OCI-LY7 (cell line): ENCODE results near the gene NAA15. TPM values are rescaled to one million over a fixed set of nuclear protein-coding genes. Genes with fewer than 3 reads are reported as not detected.

Experiments
- BruUV-seq: library from RNA; stranded (reverse); fragments of 400-500 nt; replicated peaks from 2 replicates; lab custom pipeline; 2021; lab: Mats Ljungman, UMichigan
- CTCF ChIA-PET: fragments of 300-600 bp; sonication (Branson Sonifier 250); formaldehyde crosslinking; loops from one replicate; lab custom pipeline; 2022; ENCODE audit warnings: antibody characterized with exemption; ENCODE audit not compliant: unreplicated experiment; lab: Charles Lee
- POLR2A ChIA-PET: fragments of 300-600 bp; sonication (Branson Sonifier 250); formaldehyde crosslinking; loops from one replicate; lab custom pipeline; 2022; ENCODE audit warnings: antibody characterized with exemption; lab: Charles Lee
- DNase-seq: peaks from one replicate; pipeline ENCODE4 v3.0.0-alpha.2; 2015; ENCODE audit warnings: low spot score
- H2AFZ ChIP-seq: fragments of 200-600 bp; sonication (generic), shearing (Covaris generic); 2 replicates; pipeline ENCODE4 v1.6.1; 2014; ENCODE audit warnings: mild to moderate bottlenecking, antibody characterized with exemption, low read length, moderate library complexity
- H3K27ac ChIP-seq: fragments of 200-600 bp; sonication (generic); 2 replicates; pipeline ENCODE4 v1.5.1; 2014; ENCODE audit warnings: mixed run types, low read depth, mild to moderate bottlenecking, moderate library complexity, low read length, inconsistent platforms; ENCODE audit not compliant: poor library complexity, severe bottlenecking
- H3K36me3 ChIP-seq: fragments of 200-600 bp; sonication (generic); 2 replicates; pipeline ENCODE4 v1.6.1; 2014; ENCODE audit warnings: mild to moderate bottlenecking, antibody characterized with exemption, low read length, moderate library complexity, mixed read lengths; ENCODE audit not compliant: insufficient read depth
- H3K4me1 ChIP-seq: fragments of 200-600 bp; sonication (generic); 2 replicates; pipeline ENCODE4 v1.5.1; 2014; ENCODE audit warnings: mild to moderate bottlenecking, low read length; ENCODE audit not compliant: insufficient read depth, poor library complexity, severe bottlenecking
- H3K4me2 ChIP-seq: fragments of 200-600 bp; sonication (generic); 2 replicates; pipeline ENCODE4 v1.6.1; 2014; ENCODE audit warnings: mild to moderate bottlenecking, low read length
- H3K4me3 ChIP-seq: fragments of 200-600 bp; sonication (generic); 2 replicates; pipeline ENCODE4 v1.5.1; 2014; ENCODE audit warnings: mild to moderate bottlenecking, low read depth, low read length; ENCODE audit not compliant: poor library complexity, severe bottlenecking
- H3K79me2 ChIP-seq: fragments of 200-600 bp; sonication (generic); 2 replicates; pipeline ENCODE4 v1.6.1; 2016; ENCODE audit warnings: low read depth, mild to moderate bottlenecking, low read length, moderate library complexity, mixed read lengths; ENCODE audit not compliant: insufficient read depth
- H3K9me2 ChIP-seq: fragments of 200-600 bp; sonication (generic); 2 replicates; pipeline ENCODE4 v1.6.1; 2016; ENCODE audit warnings: mild to moderate bottlenecking, low read length, mixed read lengths; ENCODE audit not compliant: insufficient read depth
- H3K9me3 ChIP-seq: fragments of 200-600 bp; sonication (generic); 2 replicates; pipeline ENCODE4 v1.6.1; 2014; ENCODE audit warnings: mild to moderate bottlenecking, mixed run types, low read length, mixed read lengths
- H4K20me1 ChIP-seq: fragments of 200-600 bp; sonication (generic); 2 replicates; pipeline ENCODE4 v1.6.1; 2014; ENCODE audit warnings: mild to moderate bottlenecking, antibody characterized with exemption, low read length, moderate library complexity, mixed read lengths; ENCODE audit not compliant: insufficient read depth
- CTCF ChIP-seq: fragments of 200-600 bp; sonication (generic); conservative IDR thresholded peaks from 2 replicates; pipeline ENCODE4 v1.5.1; 2014; ENCODE audit warnings: mild to moderate bottlenecking, antibody characterized with exemption, low read length, moderate library complexity, mixed read lengths
- EZH2phosphoT487 ChIP-seq: fragments of 200-600 bp; sonication (generic); IDR thresholded peaks from 2 replicates; pipeline ENCODE4 v1.6.1; 2018; ENCODE audit warnings: low read depth, borderline replicate concordance, mild to moderate bottlenecking, mixed run types, antibody characterized with exemption, low read length, moderate library complexity, mixed read lengths
- intact Hi-C: fragments of 100-400 bp; cut with micrococcal nuclease; formaldehyde crosslinking; loops from one replicate; pipeline ENCODE4 v1.10.0; 2022; ENCODE audit not compliant: unreplicated experiment
- total RNA-seq, 2 experiments: library from RNA; depleted of rRNA in 1 of 2; stranded (reverse); fragments of >200 nt in 1 of 2; shearing (Covaris generic) in 1 of 2; gene quantifications; 2 replicates each; pipeline ENCODE4 v1.2.3, GENCODE V29; 2014 to 2022

The NAA15 gene
- total RNA-seq, 2 experiments from 2014 or later, result 45.3 to 95.9 TPM

GRCh38 chr4:139315221-139315675 is 13.9 kb downstream of the NAA15 start:
- Histone ChIP-seq H3K4me1 (peaks cover 67% of the 10 kb centered on the region), H3K4me3 (peak overlapping the region; percentile 54), H4K20me1 (peaks cover 9% of the 10 kb centered on the region; the same call in 1 of the 2 replicates), H2AFZ (no peak overlapping the region), H3K79me2 (peaks cover 100% of the 10 kb centered on the region), H3K9me3 (peaks cover 34% of the 10 kb centered on the region), H3K9me2 (no peaks in the 10 kb centered on the region), H3K36me3 (peaks cover 72% of the 10 kb centered on the region), H3K27ac (peak overlapping the region; percentile 79), H3K4me2 (peak overlapping the region; percentile 79)
- BruUV-seq, result no TSS peak
- DNase-seq, result peak; percentile 65
- ChIA-PET CTCF (interaction anchor here (1.0 kb wide), 1 partner anchor 8 kb away, joined by 3 read pairs; no protein-coding TSS in a partner anchor), POLR2A (interaction anchor here (0.6 to 1.4 kb wide), 9 partner anchors 13 to 140 kb away, joined by 3 to 8 read pairs (median 3); partner anchors contain the start of genes NAA15 and NDUFC1)
- TF ChIP-seq EZH2phosphoT487 (no peak), CTCF (no peak)
- intact Hi-C loops, result loop anchor here (1.0 kb wide), 1 partner anchor 13 kb away; the partner anchor contains the start of gene NDUFC1

GRCh38 chr4:139316733-139317132 is 15.4 kb downstream of the NAA15 start:
- no peaks in the 10 kb centered on the region for H3K9me2 ChIP-seq
- H3K9me3 ChIP-seq, result peaks cover 42% of the 10 kb centered on the region
- no peak overlapping the region for H3K4me3 ChIP-seq
- no peak overlapping the region for H2AFZ ChIP-seq
- H3K4me1 ChIP-seq, result peaks cover 52% of the 10 kb centered on the region
- H3K27ac ChIP-seq, result no peak overlapping the region
- intact Hi-C loops, result no loop called here
- H3K36me3 ChIP-seq, result peaks cover 80% of the 10 kb centered on the region
- H3K4me2 ChIP-seq, result 0 out of 2 replicates have a peak overlapping the region, but pooled peaks have one; percentile 6
- ChIA-PET CTCF (no interaction called here), POLR2A (interaction anchor here (1.6 kb wide), 1 partner anchor 16 kb away, joined by 3 read pairs; no protein-coding TSS in a partner anchor)
- TF ChIP-seq EZH2phosphoT487 (no peak), CTCF (no peak)
- H3K79me2 ChIP-seq, result peaks cover 100% of the 10 kb centered on the region
- no peak for DNase-seq
- no TSS peak for BruUV-seq
- peaks cover 9% of the 10 kb centered on the region; the same call in 1 of the 2 replicates for H4K20me1 ChIP-seq

GRCh38 chr4:139317635-139318034 is 16.3 kb downstream of the NAA15 start:
- TF ChIP-seq CTCF (no peak), EZH2phosphoT487 (no peak)
- no peak overlapping the region for H3K27ac ChIP-seq
- H3K36me3 ChIP-seq, result peaks cover 79% of the 10 kb centered on the region
- intact Hi-C loops, result no loop called here
- H3K4me2 ChIP-seq, result no peak overlapping the region
- peaks cover 42% of the 10 kb centered on the region for H3K9me3 ChIP-seq
- no TSS peak for BruUV-seq
- no peak overlapping the region for H3K4me3 ChIP-seq
- POLR2A ChIA-PET, result interaction anchor here (1.6 kb wide), 1 partner anchor 17 kb away, joined by 3 read pairs; no protein-coding TSS in a partner anchor
- peaks cover 43% of the 10 kb centered on the region for H3K4me1 ChIP-seq
- DNase-seq, result no peak
- H2AFZ ChIP-seq, result no peak overlapping the region
- CTCF ChIA-PET, result no interaction called here
- no peaks in the 10 kb centered on the region for H3K9me2 ChIP-seq
- peaks cover 100% of the 10 kb centered on the region for H3K79me2 ChIP-seq
- peaks cover 5% of the 10 kb centered on the region; the same call in 1 of the 2 replicates for H4K20me1 ChIP-seq
